Endodermal cell (in vitro differentiated cells): ENCODE measurements around the gene RASGRF2. TPM values are rescaled to one million over a fixed set of nuclear protein-coding genes. Genes with fewer than 3 reads are reported as not detected.
A peak's percentile ranks its signal among the peaks of the same experiment; 100 is the strongest.

Source experiments
- DNase-seq: peaks from one replicate; pipeline ENCODE4 v3.0.0-alpha.2; 2017
- H3K27ac ChIP-seq: 2 replicates; pipeline ENCODE4 v1.5.1; 2013; ENCODE audit warnings: mild to moderate bottlenecking, low read depth, low read length, moderate library complexity
- H3K27me3 ChIP-seq: 2 replicates; pipeline ENCODE4 v1.6.1; 2013; ENCODE audit warnings: mild to moderate bottlenecking, low read length, moderate library complexity; ENCODE audit not compliant: insufficient read depth, control insufficient read depth, poor library complexity, severe bottlenecking
- H3K36me3 ChIP-seq: 2 replicates; pipeline ENCODE4 v1.7.0; 2013; ENCODE audit warnings: mild to moderate bottlenecking, low read length, moderate library complexity; ENCODE audit not compliant: control insufficient read depth, insufficient read depth
- H3K4me1 ChIP-seq: one replicate; pipeline ENCODE4 v1.7.0; 2013; ENCODE audit warnings: low read length; ENCODE audit not compliant: control insufficient read depth, insufficient read depth
- H3K4me3 ChIP-seq: 2 replicates; pipeline ENCODE4 v1.5.1; 2013; ENCODE audit warnings: mild to moderate bottlenecking, low read length, moderate library complexity
- H3K9ac ChIP-seq: 2 replicates; pipeline ENCODE4 v1.6.1; 2013; ENCODE audit warnings: mild to moderate bottlenecking, low read length, moderate library complexity; ENCODE audit not compliant: poor library complexity, severe bottlenecking; ENCODE audit errors: extremely low read depth
- H3K9me3 ChIP-seq: 2 replicates; pipeline ENCODE4 v1.6.1; 2013; ENCODE audit warnings: mild to moderate bottlenecking, low read length, moderate library complexity; ENCODE audit not compliant: control insufficient read depth
- H3K27ac Mint-ChIP-seq: 2 replicates; pipeline ENCODE4 v1.8.0; 2020; ENCODE audit warnings: mixed read lengths
- H3K27me3 Mint-ChIP-seq: 2 replicates; pipeline ENCODE4 v1.8.0; 2021; ENCODE audit warnings: mild to moderate bottlenecking, mixed read lengths; ENCODE audit not compliant: insufficient read depth
- H3K36me3 Mint-ChIP-seq: 2 replicates; pipeline ENCODE4 v1.8.0; 2020; ENCODE audit warnings: low read depth, mixed read lengths
- H3K4me1 Mint-ChIP-seq: 2 replicates; pipeline ENCODE4 v1.8.0; 2020; ENCODE audit warnings: mixed read lengths
- H3K4me3 Mint-ChIP-seq: 2 replicates; pipeline ENCODE4 v1.8.0; 2020; ENCODE audit warnings: mild to moderate bottlenecking, moderate library complexity, mixed read lengths
- H3K9me3 Mint-ChIP-seq: 2 replicates; pipeline ENCODE4 v1.8.0; 2020; ENCODE audit warnings: mild to moderate bottlenecking, mixed read lengths
- CTCF ChIP-seq: fragments of 200-600 bp; sonication (generic); conservative IDR thresholded peaks from 2 replicates; pipeline ENCODE4 v1.5.0; 2021; ENCODE audit warnings: antibody characterized with exemption, mild to moderate bottlenecking
- WGBS, 2 experiments: methylation state at CpG; one replicate each; pipeline versions ENCODE4 v1.1.5 to v1.1.7; 2013; ENCODE audit warnings: missing lambda C conversion rate in 2 of 2, mixed read lengths in 1 of 2; ENCODE audit not compliant: insufficient coverage in 1 of 2, insufficient read length in 1 of 2; 5-methylcytosine and 5-hydroxymethylcytosine counted together
- total RNA-seq, 2 donors: library from RNA; stranded (reverse); fragmentation: NEBNext Ultra II Directional in 1 of 2; extraction: Animal tissue kit (Norgen Biotek cat#: 25700) in 1 of 2; gene quantifications; 2 replicates in 1 of 2; 3 replicates in 1 of 2; pipeline ENCODE4 v1.2.1, GENCODE V29; 2021

RASGRF2 gene
- total RNA-seq, 2 donors from 2014 or later: 0.64 to 14.4 TPM

GRCh38 chr5:81165493-81166119 is 205.4 kb downstream of the RASGRF2 start:
- H3K36me3 Mint-ChIP-seq: no peaks in the 10 kb centered on the region
- WGBS, 2 experiments: 39 to 45% methylated on average over 2 to 3 of the region's 3 CpGs
- H3K4me1 ChIP-seq: no peaks in the 10 kb centered on the region
- no peak overlapping the region for H3K9ac ChIP-seq
- H3K9me3 Mint-ChIP-seq: no peaks in the 10 kb centered on the region
- TF ChIP-seq CTCF: peak; percentile 91
- no peaks in the 10 kb centered on the region for H3K9me3 ChIP-seq
- H3K4me3 ChIP-seq: no peak overlapping the region
- H3K27me3 ChIP-seq: no peaks in the 10 kb centered on the region
- peak; percentile 94 for DNase-seq
- H3K36me3 ChIP-seq: no peaks in the 10 kb centered on the region
- no peak overlapping the region for H3K4me3 Mint-ChIP-seq
- no peak overlapping the region for H3K27ac Mint-ChIP-seq
- H3K4me1 Mint-ChIP-seq: peaks cover 5% of the 10 kb centered on the region
- H3K27ac ChIP-seq: no peak overlapping the region
- no peaks in the 10 kb centered on the region for H3K27me3 Mint-ChIP-seq

DNA sequence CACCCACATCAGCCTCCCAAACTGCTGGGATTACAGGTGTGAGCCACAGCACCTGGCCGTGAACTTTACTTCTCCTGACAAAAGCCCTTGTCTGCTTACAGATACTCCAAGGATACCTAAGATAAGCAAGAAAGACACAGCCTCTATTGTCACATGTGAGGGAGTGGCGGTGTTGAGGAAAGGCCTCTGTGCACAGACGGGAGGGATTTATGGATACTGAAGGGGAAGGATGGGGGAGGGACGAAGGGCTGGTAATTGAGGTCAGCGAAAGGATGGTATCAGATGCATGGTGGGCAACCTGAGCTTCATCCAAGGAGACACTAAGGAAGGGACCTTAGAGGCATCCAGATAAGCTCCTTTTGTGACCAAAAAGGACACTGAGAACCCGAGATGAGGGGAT is 206.3 kb downstream of the RASGRF2 start:
- no peaks in the 10 kb centered on the region for H3K36me3 Mint-ChIP-seq
- WGBS, 2 experiments: 92 to 96% methylated on average over 6 of the region's 6 CpGs
- no peaks in the 10 kb centered on the region for H3K4me1 ChIP-seq
- no peak overlapping the region for H3K27ac Mint-ChIP-seq
- H3K9ac ChIP-seq: no peak overlapping the region
- peaks cover 5% of the 10 kb centered on the region for H3K4me1 Mint-ChIP-seq
- DNase-seq: no peak
- H3K9me3 Mint-ChIP-seq: no peaks in the 10 kb centered on the region
- H3K27me3 ChIP-seq: no peaks in the 10 kb centered on the region
- H3K4me3 ChIP-seq: no peak overlapping the region
- no peak for TF ChIP-seq CTCF
- H3K9me3 ChIP-seq: no peaks in the 10 kb centered on the region
- H3K4me3 Mint-ChIP-seq: no peak overlapping the region
- H3K27me3 Mint-ChIP-seq: no peaks in the 10 kb centered on the region
- peak overlapping the region; percentile 69 for H3K27ac ChIP-seq
- no peaks in the 10 kb centered on the region for H3K36me3 ChIP-seq

- TF ChIP-seq CTCF: no peak
- Histone ChIP-seq H3K36me3 (no peaks in the 10 kb centered on the region), H3K4me1 (no peaks in the 10 kb centered on the region), H3K4me3 (no peak overlapping the region), H3K27me3 (no peaks in the 10 kb centered on the region), H3K9me3 (no peaks in the 10 kb centered on the region), H3K9ac (no peak overlapping the region), H3K27ac (peak overlapping the region; percentile 69)
- WGBS, 2 experiments: 86 to 89% methylated on average over 4 of the region's 4 CpGs
- Mint-ChIP-seq H3K36me3 (no peaks in the 10 kb centered on the region), H3K4me1 (peaks cover 5% of the 10 kb centered on the region), H3K27me3 (no peaks in the 10 kb centered on the region), H3K4me3 (no peak overlapping the region), H3K27ac (no peak overlapping the region), H3K9me3 (no peaks in the 10 kb centered on the region)
- no peak for DNase-seq
Observed at GRCh38 chr5:81167078-81167477, 206.9 kb downstream of the RASGRF2 start.
